Testis (tissue), 3 donors: ENCODE data around the gene COG2. TPM values are rescaled to one million over a fixed set of nuclear protein-coding genes. Genes with fewer than 3 reads are reported as not detected.

Experiments used
- DNase-seq: peaks from one replicate; pipeline ENCODE4 v3.0.0-alpha.2; 2019
- H3K27ac ChIP-seq, 2 donors: fragments of 200-600 bp; sonication (generic); one replicate each; pipeline ENCODE4 v1.5.1; 2019
- H3K27me3 ChIP-seq: fragments of 200-600 bp; sonication (generic); one replicate; pipeline ENCODE4 v1.5.1; 2019
- H3K36me3 ChIP-seq: fragments of 200-600 bp; sonication (generic); one replicate; pipeline ENCODE4 v1.5.1; 2017; ENCODE audit warnings: low read depth; ENCODE audit errors: missing control alignments
- H3K4me1 ChIP-seq: fragments of 200-600 bp; sonication (generic); one replicate; pipeline ENCODE4 v1.5.1; 2019
- H3K4me3 ChIP-seq, 2 donors: fragments of 200-600 bp; sonication (generic); one replicate each; pipeline ENCODE4 v1.5.1; 2017 to 2019
- H3K9me3 ChIP-seq: fragments of 200-600 bp; sonication (generic); one replicate; pipeline ENCODE4 v1.5.1; 2017
- CTCF ChIP-seq, 3 experiments: fragments of 450-650 bp in 2 of 3; fragments of 200-600 bp in 1 of 3; sonication (generic) in 1 of 3; IDR thresholded peaks; one replicate each; pipeline ENCODE4 v1.5.1; 2016 to 2019; ENCODE audit warnings: antibody characterized with exemption in 3 of 3, mild to moderate bottlenecking in 2 of 3, moderate library complexity in 1 of 3
- POLR2A ChIP-seq: fragments of 450-650 bp; IDR thresholded peaks from one replicate; pipeline ENCODE4 v1.6.1; 2017; ENCODE audit warnings: antibody characterized with exemption, mild to moderate bottlenecking, moderate library complexity
- WGBS, 2 donors: methylation state at CpG; one replicate each; pipeline ENCODE4 v1.1.5; 2018; 5-methylcytosine and 5-hydroxymethylcytosine counted together
- intact Hi-C: fragments of 100-400 bp; cut with DNase I; formaldehyde crosslinking; loops from one replicate; pipeline ENCODE4 v1.15.1; 2023; ENCODE audit warnings: low total_unique reads
- polyA plus RNA-seq: library from polyadenylated mRNA; stranded (reverse); fragments of 350-450 nt; fragmentation: Illumina TruSeq; extraction: RNeasy Lipid Tissue Mini Kit (QIAGEN cat#74804); gene quantifications from one replicate; pipeline ENCODE4 v1.2.3, GENCODE V29; 2014; ENCODE audit warnings: low read depth, low replicate concordance; ENCODE audit not compliant: insufficient read depth
- total RNA-seq, 2 donors: library from RNA; depleted of rRNA; stranded (reverse); fragments of >200 nt; gene quantifications; one replicate each; pipeline ENCODE4 v1.2.3, GENCODE V29; 2016

The COG2 gene
- total and polyA plus RNA-seq, 3 donors from 2014 or later = 23.7 to 34.6 (median 29.4) TPM

- Histone ChIP-seq H3K36me3 (no peaks in the 10 kb centered on the region), H3K27ac (no peak overlapping the region), H3K9me3 (no peaks in the 10 kb centered on the region), H3K4me3 (peak overlapping the region; percentile 78), H3K27me3 (no peaks in the 10 kb centered on the region), H3K4me1 (peaks cover 7% of the 10 kb centered on the region)
- TF ChIP-seq CTCF (IDR thresholded peaks at IDR 0.05) (no peak), POLR2A (no peak)
- WGBS, 2 donors = 43 to 62% methylated on average over 6 of the region's 6 CpGs
- DNase-seq = no peak
- intact Hi-C loops = no loop called here
Observed at GRCh38 chr1:230641346-230641745, 935 bp upstream of the COG2 start.

DNA sequence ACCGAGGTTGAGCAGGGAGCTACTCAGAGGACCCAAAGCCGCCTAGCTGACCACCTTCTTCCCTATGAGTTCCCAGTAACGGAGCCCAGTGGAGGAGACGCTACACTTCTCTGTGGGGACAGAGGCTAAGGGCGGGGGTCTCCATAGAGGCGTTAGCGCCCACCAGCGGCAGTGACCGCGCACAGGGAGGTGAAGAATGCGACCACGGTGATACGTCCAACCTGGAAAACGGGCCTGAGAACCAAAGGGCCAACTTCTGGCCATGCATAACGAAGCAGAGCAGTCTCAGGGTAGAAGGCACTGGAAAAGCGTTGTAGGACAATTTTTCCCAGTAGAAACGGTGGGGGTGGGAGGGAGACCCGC lies 400 bp upstream of the COG2 start:
- peaks cover 7% of the 10 kb centered on the region for H3K4me1 ChIP-seq
- intact Hi-C loops = no loop called here
- peak overlapping the region; percentile 78 for H3K4me3 ChIP-seq
- 5 to 12% methylated on average over 15 to 18 of the region's 18 CpGs for WGBS, 2 donors
- TF ChIP-seq CTCF (IDR thresholded peaks at IDR 0.05) = no peak
- no peak for TF ChIP-seq POLR2A
- H3K9me3 ChIP-seq = no peaks in the 10 kb centered on the region
- DNase-seq = no peak
- no peaks in the 10 kb centered on the region for H3K27me3 ChIP-seq
- H3K36me3 ChIP-seq = no peaks in the 10 kb centered on the region
- no peak overlapping the region for H3K27ac ChIP-seq

GRCh38 chr1:230643908-230644307 lies 1.6 kb downstream of the COG2 start:
- Histone ChIP-seq H3K9me3 (no peaks in the 10 kb centered on the region), H3K36me3 (no peaks in the 10 kb centered on the region), H3K27me3 (no peaks in the 10 kb centered on the region), H3K4me1 (peaks cover 7% of the 10 kb centered on the region), H3K27ac (no peak overlapping the region), H3K4me3 (no peak overlapping the region)
- intact Hi-C loops = no loop called here
- TF ChIP-seq CTCF (IDR thresholded peaks at IDR 0.05) (no peak), POLR2A (no peak)
- 46 to 54% methylated on average over 4 of the region's 4 CpGs for WGBS, 2 donors
- no peak for DNase-seq

DNA sequence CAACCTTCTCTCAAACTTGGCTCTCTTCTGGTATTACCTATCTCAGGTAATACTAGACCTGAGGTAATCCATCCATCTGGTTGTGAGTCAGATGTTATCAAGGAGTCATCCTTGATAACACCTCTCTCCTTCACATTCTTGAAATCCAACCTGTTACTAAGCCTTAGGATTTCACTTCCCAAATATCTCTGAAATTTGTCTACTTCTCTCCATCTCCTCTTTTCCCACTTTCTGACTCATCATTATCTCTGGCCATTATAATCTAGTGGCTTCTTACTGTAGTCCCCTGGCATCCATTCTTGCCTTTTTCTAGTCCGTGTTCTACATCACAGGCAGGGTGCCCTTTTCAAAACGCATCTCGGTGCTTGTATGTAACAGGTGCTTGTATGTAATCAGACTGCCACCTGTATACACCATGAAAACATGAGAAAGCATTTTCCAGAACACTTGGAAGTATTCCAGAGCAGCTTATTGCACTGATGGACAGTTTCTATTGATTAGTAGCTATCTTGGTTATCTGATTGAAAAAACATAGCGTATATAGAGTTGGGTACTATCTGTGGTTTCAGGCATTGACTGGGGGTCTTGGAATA lies 4.5 kb downstream of the COG2 start:
- 83 to 90% methylated on average over 4 of the region's 4 CpGs for WGBS, 2 donors
- intact Hi-C loops = no loop called here
- TF ChIP-seq POLR2A (no peak), CTCF (IDR thresholded peaks at IDR 0.05) (no peak)
- H3K27ac ChIP-seq = no peak overlapping the region
- no peak for DNase-seq
- H3K4me1 ChIP-seq = peaks cover 7% of the 10 kb centered on the region
- H3K27me3 ChIP-seq = no peaks in the 10 kb centered on the region
- H3K4me3 ChIP-seq = no peak overlapping the region
- H3K36me3 ChIP-seq = no peaks in the 10 kb centered on the region
- no peaks in the 10 kb centered on the region for H3K9me3 ChIP-seq

DNA sequence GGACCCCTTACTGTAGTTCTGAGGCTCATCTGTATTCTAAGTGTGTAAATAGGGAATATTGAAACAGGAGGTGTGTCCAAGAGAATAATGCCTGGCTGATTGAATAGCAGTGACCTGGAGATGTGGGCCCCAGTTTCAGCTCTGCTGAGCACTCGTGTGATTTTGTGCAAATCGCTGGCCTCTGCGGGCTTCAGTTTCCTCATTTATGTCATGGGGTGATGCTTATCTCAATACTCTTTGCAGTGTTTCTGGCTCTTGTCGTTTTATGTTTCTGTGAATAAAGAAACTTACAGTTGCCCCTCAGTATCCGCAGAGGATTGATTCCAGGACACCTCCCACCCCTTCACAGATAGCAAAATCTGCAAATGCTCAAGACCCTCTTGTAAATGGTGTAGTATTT lies 5.0 kb downstream of the COG2 start:
- intact Hi-C loops = no loop called here
- DNase-seq = no peak
- Histone ChIP-seq H3K9me3 (no peaks in the 10 kb centered on the region), H3K36me3 (no peaks in the 10 kb centered on the region), H3K4me3 (no peak overlapping the region), H3K27me3 (no peaks in the 10 kb centered on the region), H3K4me1 (peaks cover 7% of the 10 kb centered on the region), H3K27ac (no peak overlapping the region)
- TF ChIP-seq CTCF (IDR thresholded peaks at IDR 0.05) = no peak
- WGBS, 2 donors = 71 to 78% methylated on average over 5 of the region's 5 CpGs
